GM11168 (cell line): ENCODE data around the gene SMS.

Experiments used
- in situ Hi-C: fragments of 300-500 bp; cut with MboI; formaldehyde crosslinking; loops from one replicate; pipeline ENCODE4 v1.12.0; 2022; ENCODE audit warnings: low sequenced_read_pairs; ENCODE audit not compliant: unreplicated experiment

SMS gene

DNA sequence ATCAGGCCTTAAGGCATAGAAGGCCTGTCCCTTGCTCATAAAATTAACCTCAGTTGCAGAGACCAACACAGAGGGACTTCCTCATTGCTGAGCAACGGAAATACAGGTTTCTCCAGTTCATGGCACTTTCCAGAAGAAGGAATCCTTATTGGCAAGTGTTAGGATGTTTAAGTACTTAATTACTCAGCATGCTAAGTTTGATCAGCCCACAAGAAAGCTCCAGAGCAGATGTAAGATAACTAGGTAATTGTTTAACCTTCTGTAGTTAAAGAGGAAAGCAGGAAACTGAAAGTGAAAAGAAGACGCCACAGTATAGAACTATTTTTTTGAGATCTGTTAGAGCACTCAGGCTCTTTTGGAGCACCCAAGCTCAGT lies 33.5 kb downstream of the SMS start:
- in situ Hi-C loops = no loop called here

DNA sequence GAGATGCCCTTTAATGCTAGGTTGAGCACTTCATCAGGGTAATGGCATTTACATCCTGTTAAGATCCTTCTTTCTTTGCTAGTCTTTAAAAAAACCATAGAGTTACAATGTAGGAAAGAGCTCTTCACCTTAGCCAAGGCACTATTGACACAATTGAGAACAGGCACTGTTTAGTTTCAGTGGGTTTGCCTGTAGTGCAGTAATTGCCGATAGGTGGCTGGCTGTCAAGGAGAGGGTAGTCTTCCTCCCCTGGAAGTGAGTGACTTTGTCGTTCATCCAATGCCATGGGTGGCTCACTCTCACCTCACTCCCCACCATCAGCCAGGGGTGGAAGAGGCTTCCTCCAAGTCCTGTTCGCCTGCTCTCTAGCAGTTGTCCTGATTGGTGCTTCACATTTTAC lies 34.7 kb downstream of the SMS start:
- in situ Hi-C loops = loop anchor here (25.0 kb wide), 1 partner anchor 212 kb away; no protein-coding TSS in a partner anchor

DNA sequence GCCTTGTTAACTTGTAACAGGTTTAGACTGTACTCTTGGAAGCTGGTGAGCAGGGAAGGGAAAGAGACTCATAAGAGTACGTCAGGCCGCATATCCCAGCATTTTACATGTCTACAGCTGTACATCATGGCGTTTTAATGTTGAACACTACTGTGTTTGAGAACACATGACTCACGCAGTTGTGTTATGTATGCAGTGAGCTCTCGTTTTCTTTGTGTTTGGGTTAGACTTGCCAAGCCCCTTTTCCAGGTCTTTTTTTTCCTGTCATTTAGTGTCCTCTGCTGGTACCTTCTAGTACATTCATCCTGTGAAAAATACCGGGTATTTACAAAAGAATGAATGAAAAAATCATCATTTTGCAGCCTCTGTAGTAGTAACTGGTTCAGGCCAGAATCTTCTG lies 35.3 kb downstream of the SMS start:
- in situ Hi-C loops = loop anchor here (25.0 kb wide), 1 partner anchor 211 kb away; no protein-coding TSS in a partner anchor

DNA sequence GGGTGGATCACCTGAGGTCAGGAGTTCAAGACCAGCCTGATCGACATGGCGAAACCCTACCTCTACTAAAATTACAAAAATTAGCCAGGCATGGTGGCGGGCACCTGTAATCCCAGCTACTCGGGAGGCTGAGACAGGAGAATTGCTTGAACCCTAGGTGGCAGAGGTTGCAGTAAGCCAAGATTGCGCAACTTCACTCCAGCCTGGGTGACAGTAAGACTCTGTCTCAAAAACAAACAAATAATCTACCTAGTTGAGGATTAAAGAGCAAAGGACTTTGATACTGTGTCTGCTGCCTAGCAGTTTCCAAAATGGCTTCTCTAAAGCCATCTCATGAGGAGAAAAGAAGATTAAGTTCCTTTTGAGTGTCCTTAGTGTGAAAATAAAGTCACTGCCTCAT lies 37.8 kb downstream of the SMS start:
- in situ Hi-C loops = loop anchor here (25.0 kb wide), 1 partner anchor 209 kb away; no protein-coding TSS in a partner anchor

DNA sequence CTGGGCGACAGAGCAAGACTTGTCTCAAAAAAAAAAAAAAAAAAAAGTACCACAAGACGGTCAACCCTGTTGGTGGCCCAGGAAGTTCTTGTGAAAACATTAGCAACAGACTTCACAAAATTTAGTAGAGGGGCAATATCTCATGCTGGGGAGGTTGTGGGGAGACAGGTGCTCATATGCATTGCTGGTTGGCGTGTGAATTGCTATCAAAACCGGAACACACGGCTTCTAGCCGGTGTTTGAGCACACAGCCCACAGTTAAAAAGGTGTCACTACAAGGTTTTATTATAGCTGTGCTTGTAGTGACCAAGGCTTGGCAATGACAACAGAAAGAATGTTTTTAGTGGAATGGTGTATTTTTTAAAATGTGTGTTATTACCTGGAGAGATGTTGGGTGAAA lies 41.8 kb downstream of the SMS start:
- in situ Hi-C loops = loop anchor here (25.0 kb wide), 1 partner anchor 205 kb away; no protein-coding TSS in a partner anchor

DNA sequence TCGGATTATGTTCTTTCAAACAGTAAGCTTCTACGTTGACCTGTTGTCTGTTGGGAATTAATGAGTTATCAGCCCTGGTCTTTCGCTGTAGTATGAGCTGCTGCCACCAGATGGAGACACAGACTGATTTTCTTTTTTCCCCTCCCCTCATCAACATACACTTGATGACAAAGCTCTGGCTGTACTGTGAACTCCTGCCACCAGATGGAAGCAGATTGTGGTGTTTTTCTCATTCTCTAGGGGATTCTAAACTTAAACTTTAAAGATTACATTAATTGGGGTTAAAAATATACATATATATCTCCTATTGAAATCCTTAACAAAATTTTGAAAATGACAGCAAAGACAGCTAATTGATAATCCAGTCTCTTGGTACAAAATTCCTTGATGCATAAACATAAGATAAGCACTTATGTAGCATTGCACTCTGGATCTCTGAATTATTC lies 44.8 kb downstream of the SMS start:
- in situ Hi-C loops = loop anchor here (25.0 kb wide), 1 partner anchor 202 kb away; no protein-coding TSS in a partner anchor

DNA sequence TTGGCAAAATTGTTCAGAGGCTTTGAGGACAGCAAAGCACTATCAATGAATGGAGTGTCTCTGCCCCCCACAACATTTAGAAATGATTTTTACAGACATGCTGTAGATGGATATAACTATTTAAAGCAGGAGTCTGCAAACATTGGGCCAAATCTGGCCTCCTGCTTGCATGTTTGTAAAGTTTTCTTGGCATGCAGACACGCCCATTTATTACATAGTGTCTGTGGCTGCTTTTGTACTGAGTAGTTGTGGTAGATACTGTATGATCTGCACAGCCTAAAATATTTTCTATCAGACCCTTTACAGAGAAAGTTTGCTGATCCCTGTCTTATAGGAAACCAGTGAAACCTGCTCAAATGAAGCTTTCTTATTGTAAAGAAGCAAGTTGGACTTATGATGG lies 46.1 kb downstream of the SMS start:
- in situ Hi-C loops = loop anchor here (25.0 kb wide), 1 partner anchor 201 kb away; no protein-coding TSS in a partner anchor

DNA sequence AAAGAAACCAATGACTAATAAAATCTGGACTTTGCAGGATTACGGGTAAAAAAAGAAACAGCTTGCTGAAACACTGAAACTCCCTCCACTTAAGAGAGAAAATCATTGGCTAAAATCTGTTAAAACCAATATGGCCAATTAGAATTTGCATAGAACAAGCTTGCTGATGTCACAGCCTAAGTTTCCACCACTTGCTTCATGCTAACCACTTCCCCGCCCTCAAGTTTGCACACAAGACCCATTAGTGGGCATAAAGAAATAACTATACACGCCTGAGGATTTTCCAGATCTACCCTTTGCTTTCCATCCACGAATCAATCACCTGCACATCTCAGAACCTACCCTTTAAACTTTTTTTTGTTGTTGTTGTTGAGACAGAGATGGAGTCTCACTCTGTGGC lies 48.9 kb downstream of the SMS start:
- in situ Hi-C loops = loop anchor here (25.0 kb wide), 1 partner anchor 198 kb away; no protein-coding TSS in a partner anchor

DNA sequence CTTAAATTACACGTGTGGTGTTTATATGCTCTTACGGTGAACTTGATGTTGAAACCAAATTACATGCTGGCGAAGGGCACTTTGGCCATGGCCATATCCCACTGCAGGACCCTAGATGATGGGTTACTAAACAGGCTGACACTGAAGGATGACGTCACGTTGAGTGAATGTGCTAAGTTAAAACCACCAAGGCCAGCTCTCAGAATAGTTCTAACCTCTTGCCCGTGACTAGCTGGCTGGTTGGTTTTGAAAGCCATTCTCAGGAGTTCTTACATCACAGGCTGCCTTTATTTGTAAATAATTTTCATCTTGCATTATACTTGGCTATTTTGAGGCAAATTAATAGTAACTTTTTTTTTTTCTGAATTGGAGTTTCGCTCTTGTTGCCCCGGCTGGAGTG lies 50.3 kb downstream of the SMS start:
- in situ Hi-C loops = loop anchor here (25.0 kb wide), 1 partner anchor 196 kb away; no protein-coding TSS in a partner anchor

DNA sequence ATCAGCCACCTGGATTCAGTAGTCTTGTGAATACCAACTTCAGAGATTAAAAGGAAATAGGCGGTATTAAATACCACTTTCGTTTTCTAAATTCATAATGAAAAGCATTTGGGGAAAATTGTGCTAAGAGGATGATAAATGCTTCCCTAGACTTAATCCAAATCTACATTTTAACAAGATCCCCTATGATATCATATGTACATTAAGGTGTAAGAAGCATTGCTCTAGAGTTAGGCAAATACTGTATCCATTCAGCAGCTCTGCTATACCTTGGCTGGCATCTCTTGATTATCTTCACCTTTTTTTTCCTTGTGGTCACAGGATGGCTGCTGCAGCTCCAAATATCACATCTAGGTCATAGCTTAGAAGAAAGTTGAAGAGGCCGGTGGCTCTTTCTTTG lies 51.0 kb downstream of the SMS start:
- in situ Hi-C loops = loop anchor here (25.0 kb wide), 1 partner anchor 196 kb away; no protein-coding TSS in a partner anchor

DNA sequence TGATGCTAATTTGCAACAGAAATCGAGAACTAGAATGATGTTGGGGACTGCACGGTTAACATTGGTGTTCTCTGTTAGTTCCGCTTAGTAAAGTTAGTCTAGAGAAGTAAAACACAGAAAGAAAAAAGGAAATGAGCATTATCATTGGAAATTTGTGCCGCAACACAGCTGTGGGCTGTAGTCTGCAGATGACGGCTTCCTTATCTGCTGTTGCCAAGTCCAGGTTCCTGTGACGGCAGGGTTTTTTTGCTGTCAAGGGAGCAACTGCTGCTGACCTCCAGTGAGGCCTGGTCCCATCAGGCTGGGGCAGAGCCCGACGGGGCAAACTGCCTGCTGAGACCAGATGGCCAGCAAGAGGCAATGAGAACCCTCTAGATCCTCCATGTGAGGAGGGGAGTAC lies 52.8 kb downstream of the SMS start:
- in situ Hi-C loops = loop anchor here (25.0 kb wide), 1 partner anchor 194 kb away; no protein-coding TSS in a partner anchor

DNA sequence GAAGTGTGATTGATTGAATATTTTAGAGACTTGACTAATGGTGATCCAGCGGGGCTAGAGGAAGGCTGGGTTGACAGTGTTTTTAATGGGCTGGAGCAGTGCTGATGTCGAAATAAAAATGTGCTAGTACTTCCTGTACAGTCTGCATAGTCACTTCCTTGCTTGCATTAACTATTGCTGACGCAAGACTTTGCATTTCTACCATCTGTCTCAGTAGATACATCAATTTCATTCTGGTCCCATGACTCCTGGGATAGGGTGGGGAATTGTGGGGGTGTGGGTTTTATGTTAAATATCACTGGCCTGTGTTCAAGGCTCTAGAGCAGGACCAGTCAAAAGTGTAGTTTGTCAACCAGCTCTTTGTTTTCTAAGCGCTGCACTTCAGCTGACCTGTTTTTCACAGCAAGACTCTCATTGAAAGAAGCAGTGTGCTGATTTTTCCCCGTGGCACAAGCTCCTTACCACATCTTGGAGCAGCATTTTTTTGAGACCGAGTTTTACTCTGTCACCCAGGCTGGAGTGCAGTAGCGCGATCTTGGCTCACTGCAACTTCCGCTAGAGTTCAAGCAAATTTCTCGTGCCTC lies 56.5 kb downstream of the SMS start:
- in situ Hi-C loops = loop anchor here (25.0 kb wide), 1 partner anchor 190 kb away; no protein-coding TSS in a partner anchor

DNA sequence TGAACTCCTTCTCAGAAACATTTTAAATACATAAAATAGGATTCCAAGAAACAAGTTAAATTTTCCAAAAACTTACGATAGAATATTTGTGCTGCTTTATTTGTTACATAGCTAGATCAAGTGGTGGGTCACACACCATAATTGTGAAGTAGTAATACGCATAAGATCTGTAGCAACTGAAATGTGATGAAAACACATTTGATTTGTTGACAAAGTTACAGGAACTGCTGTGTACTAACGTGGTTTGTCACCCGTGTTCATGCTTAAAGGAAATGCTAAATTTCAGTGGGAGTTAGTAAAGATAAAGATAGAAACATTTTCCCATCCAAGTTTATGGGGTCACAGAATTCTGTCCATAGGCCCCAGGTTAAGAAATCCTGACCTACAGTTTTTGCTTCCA lies 57.5 kb downstream of the SMS start:
- in situ Hi-C loops = loop anchor here (25.0 kb wide), 1 partner anchor 189 kb away; no protein-coding TSS in a partner anchor

DNA sequence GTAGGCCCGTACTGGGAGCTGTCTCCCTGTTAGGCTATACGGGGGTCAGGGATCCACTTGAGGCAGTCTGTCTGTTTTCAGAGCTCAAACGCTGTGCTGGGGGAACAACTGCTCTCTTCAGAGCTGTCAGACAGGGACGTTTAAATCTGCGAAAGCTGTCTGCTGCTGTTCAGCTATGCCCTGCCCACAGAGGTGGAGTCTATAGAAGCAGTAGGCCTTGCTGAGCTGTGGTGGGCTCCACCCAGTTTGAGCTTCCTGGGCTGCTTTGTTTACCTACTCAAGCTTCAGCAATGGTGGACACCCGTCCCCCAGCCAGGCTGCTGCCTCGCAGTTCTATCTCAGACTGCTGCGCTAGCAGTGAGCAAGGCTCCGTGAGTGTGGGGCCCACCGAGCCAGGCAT lies 64.4 kb downstream of the SMS start:
- in situ Hi-C loops = no loop called here

DNA sequence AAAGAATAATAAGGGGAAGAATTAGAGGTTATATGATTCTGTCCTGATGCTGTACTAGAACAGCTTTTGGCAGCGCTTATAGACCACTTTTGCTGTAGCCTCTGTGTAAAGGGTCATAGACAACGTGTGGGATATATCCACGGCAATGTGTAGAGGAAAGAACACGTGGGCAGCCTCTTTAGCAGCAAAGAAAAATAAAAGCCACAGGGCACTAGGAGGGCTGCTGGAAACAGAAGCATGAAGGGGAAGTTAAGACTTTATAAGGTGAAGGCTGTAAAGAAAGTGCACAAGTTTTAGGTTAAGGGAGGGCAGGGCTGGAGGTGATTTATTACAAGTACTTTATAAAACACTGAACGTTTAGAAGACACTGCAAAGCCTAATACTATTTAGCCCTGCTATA lies 71.5 kb downstream of the SMS start:
- in situ Hi-C loops = no loop called here

DNA sequence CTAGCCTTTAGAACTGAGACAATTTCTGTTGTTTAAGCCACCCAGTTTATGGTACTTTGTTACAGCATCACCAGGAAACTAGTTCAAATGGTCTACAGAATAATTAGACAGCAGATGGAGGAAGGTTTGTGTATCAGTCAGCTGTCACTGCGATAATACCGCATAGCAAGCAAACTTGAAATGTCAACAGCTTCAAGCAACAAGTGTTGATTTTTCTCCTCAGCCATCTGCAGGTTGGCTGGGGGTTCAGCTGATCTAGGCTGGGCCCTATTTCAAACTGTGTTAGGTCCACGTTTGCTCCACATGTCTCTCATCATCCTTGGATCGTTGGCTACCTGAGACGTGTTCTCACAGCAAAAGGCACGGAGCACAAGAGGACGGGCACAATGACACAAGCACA lies 72.4 kb downstream of the SMS start:
- in situ Hi-C loops = no loop called here

DNA sequence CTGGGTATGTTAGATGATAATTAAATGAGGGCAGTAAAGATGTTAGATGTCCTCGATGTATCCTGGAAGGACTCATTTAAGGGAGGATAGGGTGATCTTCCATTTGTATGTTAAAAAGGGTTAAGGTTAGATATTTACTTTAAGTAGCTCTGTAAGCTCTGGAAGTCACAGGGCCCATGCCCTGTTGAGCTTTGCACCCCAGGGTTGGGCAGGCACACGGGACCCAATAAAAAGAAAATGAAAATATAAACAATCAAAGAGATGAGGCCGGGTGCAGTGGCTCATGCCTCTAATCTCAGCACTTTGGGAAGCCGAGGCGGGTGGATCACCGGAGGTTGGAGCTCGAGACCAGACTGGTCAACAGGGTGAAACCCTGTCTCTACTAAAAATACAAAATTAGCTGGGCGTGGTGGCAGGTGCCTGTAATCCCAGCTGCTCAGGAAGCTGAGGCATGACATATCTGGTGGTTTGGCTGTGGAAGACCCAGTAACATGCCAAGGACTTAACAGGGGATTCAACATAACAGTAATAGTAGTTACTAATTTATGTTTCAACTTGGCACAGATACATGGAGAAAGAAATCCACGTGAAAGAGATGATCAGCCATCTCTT lies 74.7 kb downstream of the SMS start:
- in situ Hi-C loops = no loop called here

DNA sequence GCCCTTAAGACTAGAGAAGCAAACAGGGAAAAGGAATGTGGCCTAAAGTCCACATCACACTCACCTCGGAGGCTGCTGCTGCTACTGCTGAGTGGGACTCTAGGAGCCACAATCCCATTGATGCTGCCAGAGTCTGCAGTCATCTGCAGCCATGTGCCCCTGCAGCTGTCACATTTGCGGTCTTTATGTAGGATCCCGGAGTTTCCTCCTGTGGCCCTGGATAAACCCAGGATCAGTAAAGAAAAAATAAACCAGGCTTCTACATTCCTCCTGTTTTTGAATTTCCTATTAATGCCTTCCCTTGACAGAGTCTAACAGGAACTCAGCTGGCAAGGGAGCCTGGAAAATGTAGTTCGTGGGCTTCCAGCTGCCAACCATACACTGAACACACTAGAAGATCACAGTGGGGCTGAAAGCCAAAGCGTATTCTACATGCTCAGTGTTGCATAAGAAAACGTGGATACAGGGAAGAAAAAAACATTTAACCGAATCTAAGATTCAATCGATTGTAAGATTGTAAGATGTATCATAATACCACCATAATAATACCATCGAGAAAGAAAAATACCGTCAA lies 81.3 kb downstream of the SMS start:
- in situ Hi-C loops = no loop called here

DNA sequence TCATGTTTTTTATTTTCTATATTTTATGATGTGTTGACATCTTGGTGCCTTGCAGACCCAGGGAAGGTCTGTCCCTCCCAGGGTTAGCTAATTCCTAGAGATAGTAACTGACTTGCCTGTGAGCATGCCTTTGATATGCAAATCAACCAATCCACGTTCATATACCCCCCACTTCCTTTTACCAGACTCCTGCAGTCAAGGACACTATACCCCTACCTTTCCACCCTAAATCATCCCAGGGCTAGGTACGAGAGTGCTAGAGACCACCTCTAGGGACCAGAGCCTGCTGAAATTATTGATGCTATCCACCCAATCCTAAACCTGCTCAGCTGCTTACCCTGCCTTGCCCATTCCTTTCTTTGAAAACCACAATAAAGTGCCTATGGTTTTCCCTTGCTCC lies 84.1 kb downstream of the SMS start:
- in situ Hi-C loops = no loop called here

DNA sequence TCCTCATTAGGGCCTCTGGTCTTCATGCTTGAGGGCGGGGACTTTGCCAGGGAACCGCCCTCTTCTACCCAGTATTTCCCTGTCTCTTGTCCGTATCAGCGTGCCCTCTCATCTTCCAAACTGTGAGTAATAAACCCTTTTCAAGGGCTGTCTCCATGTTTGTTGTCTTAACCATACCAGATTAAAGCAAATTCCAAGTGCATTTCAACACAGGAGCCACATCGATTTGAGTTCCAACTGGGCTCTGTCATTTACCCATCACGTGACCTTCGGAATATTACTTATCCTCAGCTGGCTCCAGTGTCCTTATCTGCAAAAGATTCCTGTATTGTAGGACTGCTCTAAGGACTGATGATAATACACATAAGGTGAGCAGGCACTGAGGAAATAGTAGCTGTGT lies 85.2 kb downstream of the SMS start:
- in situ Hi-C loops = no loop called here

DNA sequence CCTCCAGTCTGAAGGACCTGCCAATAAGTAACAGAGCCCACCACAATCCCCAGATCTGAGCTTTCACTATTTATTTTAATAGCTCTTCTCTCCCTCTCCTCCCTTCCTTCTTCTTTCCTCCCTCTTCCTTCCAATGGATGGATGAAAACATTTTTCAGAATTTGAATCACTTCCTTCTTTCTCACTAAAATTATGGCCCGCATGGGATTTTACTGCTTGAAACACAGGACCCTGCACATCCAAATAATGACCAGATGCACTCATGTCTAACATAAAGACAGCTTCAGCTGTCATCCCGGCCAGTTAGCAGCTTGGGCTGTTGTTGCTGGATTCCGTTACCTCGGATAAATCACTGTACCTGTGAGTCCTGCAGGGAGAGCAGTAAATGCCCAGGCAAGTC lies 86.2 kb downstream of the SMS start:
- in situ Hi-C loops = no loop called here
